ENCODE data around the gene BEST2.

Gene BEST2

DNA sequence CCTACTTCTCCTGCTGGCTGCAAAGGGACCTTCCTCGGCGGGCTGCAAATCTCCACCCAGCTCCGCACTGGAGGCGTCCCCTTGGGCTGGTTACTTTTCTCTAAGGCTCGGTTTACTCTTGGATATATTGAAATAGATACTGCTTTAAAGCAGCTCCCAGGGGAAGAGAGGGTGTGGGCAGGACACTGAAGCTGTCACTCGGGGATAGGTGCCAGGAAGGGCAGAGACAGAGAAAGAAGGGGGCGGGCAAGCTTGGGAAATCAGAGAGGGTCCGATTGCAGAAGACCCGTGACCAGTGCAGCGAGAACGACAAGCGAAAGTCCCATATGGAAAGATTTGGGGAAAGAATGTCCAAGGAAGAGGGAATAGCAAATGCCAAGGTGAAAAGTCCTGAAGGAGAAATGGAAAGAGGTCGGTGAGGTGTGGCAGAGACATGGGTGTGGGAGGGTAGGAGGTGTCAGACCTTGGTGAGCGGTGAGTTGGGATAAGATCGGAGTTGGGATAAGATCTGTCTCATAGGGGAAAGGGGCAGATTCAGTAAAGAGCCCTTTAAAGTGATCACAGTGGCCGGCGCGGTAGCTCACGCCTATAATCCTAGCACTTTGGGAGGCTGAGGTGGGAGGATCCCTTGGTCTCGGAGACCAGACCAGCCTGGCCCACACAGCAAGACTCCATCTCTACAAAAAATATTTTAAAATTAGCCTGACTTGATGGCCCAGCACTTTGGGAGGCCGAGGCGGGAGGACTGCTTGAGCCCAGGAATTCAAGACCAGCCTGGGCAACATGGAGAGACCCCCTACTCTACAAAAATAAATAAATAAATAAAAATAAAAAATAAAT lies 50.9 kb downstream of the BEST2 start:
- DNase-seq: no peak

DNA sequence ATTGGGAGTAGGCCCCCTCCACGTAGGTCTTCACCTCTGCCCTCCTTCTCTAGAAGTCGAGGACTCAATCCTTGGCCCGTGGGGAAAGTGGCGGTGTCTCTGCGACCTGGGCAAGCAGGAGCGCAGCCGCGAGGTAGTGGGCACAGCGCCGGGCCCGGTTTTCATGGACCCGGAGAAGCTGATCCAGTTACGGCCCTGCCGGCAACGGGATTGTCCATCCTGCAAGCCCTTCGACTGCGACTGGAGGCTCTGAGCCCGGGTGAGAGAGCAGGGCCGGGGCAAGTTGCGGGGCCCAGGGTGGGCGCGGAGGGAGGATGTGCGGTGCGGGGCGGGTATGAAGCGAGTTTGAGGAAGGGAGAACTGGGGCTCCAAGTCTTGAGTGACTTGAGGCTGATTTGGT lies 52.5 kb downstream of the BEST2 start:
- DNase-seq: no peak

DNA sequence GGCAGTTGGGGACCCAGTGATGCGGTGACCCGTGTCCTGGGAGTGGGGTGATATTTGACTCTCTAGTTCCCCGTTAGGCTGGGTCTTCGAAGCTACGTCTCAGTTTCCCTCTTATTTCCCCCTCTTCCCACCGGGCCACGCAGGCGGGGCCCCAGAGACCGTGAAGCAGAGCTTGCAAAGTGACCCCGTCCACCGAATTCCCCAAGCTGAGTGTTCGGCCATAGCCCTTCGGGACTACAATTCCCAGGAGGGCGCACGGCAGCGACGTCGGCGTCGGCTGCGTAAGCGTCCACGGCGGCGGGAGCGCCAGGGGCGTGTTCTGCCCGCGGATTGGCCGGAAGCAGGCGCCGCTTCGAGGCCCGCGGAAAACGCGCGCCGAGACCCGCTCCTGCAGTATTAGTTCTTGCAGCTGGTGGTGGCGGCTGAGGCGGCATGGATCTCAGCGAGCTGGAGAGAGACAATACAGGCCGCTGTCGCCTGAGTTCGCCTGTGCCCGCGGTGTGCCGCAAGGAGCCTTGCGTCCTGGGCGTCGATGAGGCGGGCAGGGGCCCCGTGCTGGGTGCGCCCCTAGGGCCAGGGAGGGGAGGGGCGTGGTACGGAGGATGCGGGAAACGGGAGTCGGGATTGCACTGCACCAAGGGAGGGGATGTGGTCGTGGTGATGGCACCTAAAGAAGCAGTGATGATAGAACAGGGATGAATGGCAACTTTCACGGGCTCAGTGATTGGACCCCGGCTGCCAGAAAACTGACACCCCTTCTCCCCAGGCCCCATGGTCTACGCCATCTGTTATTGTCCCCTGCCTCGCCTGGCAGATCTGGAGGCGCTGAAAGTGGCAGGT lies 54.9 kb downstream of the BEST2 start, which contains the start of gene RNASEH2A:
TSS of gene RNASEH2A (plus strand) at position 343 of the 840 bp plus-strand sequence. CDS start at position 433, 90 bp downstream.
- peak; percentile 88 to 91 for DNase-seq
